ENCODE data around the gene HORMAD1. TPM values are rescaled to one million over a fixed set of nuclear protein-coding genes. Genes with fewer than 3 reads are reported as not detected.

HORMAD1 gene
- polyA plus RNA-seq, 1 of the 3 experiments (the other 2 are of a cell fraction): not detected

- WGBS (ENCODE audit: low lambda C conversion rate): 90% methylated on average over 8 of the region's 8 CpGs
- no peak overlapping the region for H3K4me2 ChIP-seq
Observed at GRCh38 chr1:150749720-150750311, 29.1 kb upstream of the HORMAD1 start.

GRCh38 chr1:150748878-150749719 is 28.4 kb upstream of the HORMAD1 start:
- DNase-seq: no peak
- H3K9me2 ChIP-seq: no peaks in the 10 kb centered on the region
- peaks cover 0 to 4% of the 10 kb centered on the region in 2 experiments for H3K36me3 ChIP-seq (replicated peaks in 1 of 2; ENCODE audit: control insufficient read depth in 1 of 2, insufficient read depth in 2 of 2, low read length in 1 of 2)
- H2AFZ ChIP-seq (ENCODE audit: low read depth): no peak overlapping the region
- 92% methylated on average over 12 of the region's 12 CpGs for WGBS (ENCODE audit: low lambda C conversion rate)
- H3K4me1 ChIP-seq (ENCODE audit: control insufficient read depth in 1 of 2, insufficient read depth in 2 of 2, low read depth in 1 of 2, low read length in 1 of 2): no peaks in the 10 kb centered on the region
- ChIA-PET CTCF (interaction anchor here (0.6 to 1.0 kb wide), 2 partner anchors 9 to 410 kb away, joined by 3 to 4 read pairs; no protein-coding TSS in a partner anchor), POLR2A (no interaction called here)
- no peak overlapping the region for H3K27ac ChIP-seq (ENCODE audit: low read depth in 2 of 2, low read length in 1 of 2)
- no peak overlapping the region for H3K9ac ChIP-seq
- TF ChIP-seq MAX (IDR thresholded peaks at IDR 0.05; ENCODE audit: low read depth) (no peak), TAF1 (IDR thresholded peaks at IDR 0.05; ENCODE audit: borderline replicate concordance, low read depth, low read length) (no peak), EP300 (IDR thresholded peaks at IDR 0.05; ENCODE audit: borderline replicate concordance in 1 of 2, low read depth in 1 of 2, low read length in 1 of 2) (no peak), ELF1 (IDR thresholded peaks at IDR 0.05) (no peak), YY1 (IDR thresholded peaks at IDR 0.05; ENCODE audit: low read depth) (no peak), JUND (IDR thresholded peaks at IDR 0.05) (no peak), TEAD4 (IDR thresholded peaks at IDR 0.05; ENCODE audit: borderline replicate concordance, insufficient read depth) (no peak), USF2 (IDR thresholded peaks at IDR 0.05; ENCODE audit: borderline replicate concordance, low read depth, low read length) (no peak), SMC3 (IDR thresholded peaks at IDR 0.05; ENCODE audit: low read depth, low read length) (no peak), EZH2phosphoT487 (IDR thresholded peaks at IDR 0.05; ENCODE audit: borderline replicate concordance, low read depth) (no peak), RXRA (IDR thresholded peaks at IDR 0.05; ENCODE audit: borderline replicate concordance, low read depth) (no peak), FOXM1 (IDR thresholded peaks at IDR 0.05; ENCODE audit: low read depth) (no peak), NRF1 (IDR thresholded peaks at IDR 0.05; ENCODE audit: low read depth, low read length) (no peak), PBX3 (IDR thresholded peaks at IDR 0.05) (no peak), NFIC (IDR thresholded peaks at IDR 0.05; ENCODE audit: borderline replicate concordance) (no peak), TCF12 (IDR thresholded peaks at IDR 0.05) (no peak), GATA2 (CRISPR knock-in tag; IDR thresholded peaks at IDR 0.05) (no peak), USF1 (IDR thresholded peaks at IDR 0.05; ENCODE audit: borderline replicate concordance, low read depth) (no peak), RCOR1 (IDR thresholded peaks at IDR 0.05; ENCODE audit: low read length) (no peak), RFX5 (IDR thresholded peaks at IDR 0.05; ENCODE audit: low read length) (no peak)
- no peak overlapping the region for H3K4me3 ChIP-seq (ENCODE audit: low read depth in 2 of 2, low read length in 1 of 2)
- no peaks in the 10 kb centered on the region for H4K20me1 ChIP-seq (ENCODE audit: insufficient read depth)
- H3K4me2 ChIP-seq: no peak overlapping the region
- H3K27me3 ChIP-seq (ENCODE audit: insufficient read depth): no peaks in the 10 kb centered on the region
- no peaks in the 10 kb centered on the region for H3K79me2 ChIP-seq (ENCODE audit: insufficient read depth)
- H3K9me3 ChIP-seq: no peaks in the 10 kb centered on the region
- H3F3A ChIP-seq (replicated peaks; ENCODE audit: insufficient read depth): no peaks in the 10 kb centered on the region

More at GRCh38 chr1:150749720-150750311, 29.1 kb upstream of the HORMAD1 start:
- TF ChIP-seq MAX (IDR thresholded peaks at IDR 0.05; ENCODE audit: low read depth) (no peak), EZH2phosphoT487 (IDR thresholded peaks at IDR 0.05; ENCODE audit: borderline replicate concordance, low read depth) (no peak), EP300 (IDR thresholded peaks at IDR 0.05; ENCODE audit: borderline replicate concordance in 1 of 2, low read depth in 1 of 2, low read length in 1 of 2) (no peak), FOXJ3 (CRISPR knock-in tag; IDR thresholded peaks at IDR 0.05) (no peak), RAD21 (IDR thresholded peaks at IDR 0.05; ENCODE audit: low read length) (no peak), RCOR1 (IDR thresholded peaks at IDR 0.05; ENCODE audit: low read length) (no peak), JUND (IDR thresholded peaks at IDR 0.05) (no peak), NFIC (IDR thresholded peaks at IDR 0.05; ENCODE audit: borderline replicate concordance) (no peak), TAF1 (IDR thresholded peaks at IDR 0.05; ENCODE audit: borderline replicate concordance, low read depth, low read length) (no peak), FOSL2 (IDR thresholded peaks at IDR 0.05; ENCODE audit: borderline replicate concordance, low read depth) (no peak), ELF1 (IDR thresholded peaks at IDR 0.05) (no peak), NRF1 (IDR thresholded peaks at IDR 0.05; ENCODE audit: low read depth, low read length) (no peak)
- no peaks in the 10 kb centered on the region for H3K4me1 ChIP-seq (ENCODE audit: control insufficient read depth in 1 of 2, insufficient read depth in 2 of 2, low read depth in 1 of 2, low read length in 1 of 2)
- no peaks in the 10 kb centered on the region for H4K20me1 ChIP-seq (ENCODE audit: insufficient read depth)
- POLR2A ChIA-PET: no interaction called here
- no peak overlapping the region for H3K9ac ChIP-seq
- H3K4me3 ChIP-seq (ENCODE audit: low read depth in 2 of 2, low read length in 1 of 2): no peak overlapping the region
- CTCF ChIA-PET: interaction anchor here (0.6 kb wide), 1 partner anchor 411 kb away, joined by 4 read pairs; no protein-coding TSS in a partner anchor
- no peak overlapping the region for H3K27ac ChIP-seq (ENCODE audit: low read depth in 2 of 2, low read length in 1 of 2)
- no peaks in the 10 kb centered on the region for H3K79me2 ChIP-seq (ENCODE audit: insufficient read depth)
- H3K27me3 ChIP-seq (ENCODE audit: insufficient read depth): no peaks in the 10 kb centered on the region
- H3F3A ChIP-seq (replicated peaks; ENCODE audit: insufficient read depth): no peaks in the 10 kb centered on the region
- H3K36me3 ChIP-seq (replicated peaks in 1 of 2; ENCODE audit: control insufficient read depth in 1 of 2, insufficient read depth in 2 of 2, low read length in 1 of 2): peaks cover 0 to 4% of the 10 kb centered on the region in 2 experiments
- DNase-seq: no peak
- H3K9me3 ChIP-seq: no peaks in the 10 kb centered on the region
- H2AFZ ChIP-seq (ENCODE audit: low read depth): no peak overlapping the region
- H3K9me2 ChIP-seq: no peaks in the 10 kb centered on the region

All from SK-N-SH (cell line).